HL-60 (cell line): ENCODE measurements around the gene RUFY4.

Source experiments
- POLR2AphosphoS5 ChIP-seq: IDR thresholded peaks from 2 replicates; pipeline ENCODE4 v1.6.1; 2012; ENCODE audit warnings: low read depth
- TF ChIP-seq, protein P1 (sequence below): IDR thresholded peaks from one replicate; pipeline ENCODE4 v1.5.1; 2011; ENCODE audit warnings: low read length, control low read depth, inconsistent platforms; ENCODE audit not compliant: insufficient read depth

DNA sequence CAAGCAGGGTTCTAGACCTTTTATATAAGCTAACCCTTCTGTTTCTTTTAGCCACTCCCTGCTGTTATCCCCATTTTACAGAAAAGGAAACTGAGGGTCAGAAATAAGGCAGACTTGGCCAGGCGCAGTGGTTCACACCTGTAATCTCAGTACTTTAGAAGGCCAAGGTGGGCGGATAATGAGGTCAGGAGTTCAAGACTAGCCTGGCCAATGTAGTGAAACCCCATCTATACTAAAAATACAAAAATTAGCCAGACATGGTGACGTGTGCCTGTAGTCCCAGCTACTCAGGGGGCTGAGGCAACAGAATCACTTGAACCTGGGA, 14.3 kb downstream of the RUFY4 start:
- TF ChIP-seq, protein P1, sequence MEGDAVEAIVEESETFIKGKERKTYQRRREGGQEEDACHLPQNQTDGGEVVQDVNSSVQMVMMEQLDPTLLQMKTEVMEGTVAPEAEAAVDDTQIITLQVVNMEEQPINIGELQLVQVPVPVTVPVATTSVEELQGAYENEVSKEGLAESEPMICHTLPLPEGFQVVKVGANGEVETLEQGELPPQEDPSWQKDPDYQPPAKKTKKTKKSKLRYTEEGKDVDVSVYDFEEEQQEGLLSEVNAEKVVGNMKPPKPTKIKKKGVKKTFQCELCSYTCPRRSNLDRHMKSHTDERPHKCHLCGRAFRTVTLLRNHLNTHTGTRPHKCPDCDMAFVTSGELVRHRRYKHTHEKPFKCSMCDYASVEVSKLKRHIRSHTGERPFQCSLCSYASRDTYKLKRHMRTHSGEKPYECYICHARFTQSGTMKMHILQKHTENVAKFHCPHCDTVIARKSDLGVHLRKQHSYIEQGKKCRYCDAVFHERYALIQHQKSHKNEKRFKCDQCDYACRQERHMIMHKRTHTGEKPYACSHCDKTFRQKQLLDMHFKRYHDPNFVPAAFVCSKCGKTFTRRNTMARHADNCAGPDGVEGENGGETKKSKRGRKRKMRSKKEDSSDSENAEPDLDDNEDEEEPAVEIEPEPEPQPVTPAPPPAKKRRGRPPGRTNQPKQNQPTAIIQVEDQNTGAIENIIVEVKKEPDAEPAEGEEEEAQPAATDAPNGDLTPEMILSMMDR: no peak
- TF ChIP-seq POLR2AphosphoS5: no peak
